ENCODE results near the gene NEB.
"Not testable (repeated sequence)": the region's sequence is repeated elsewhere in the genome, so short reads cannot be mapped to it uniquely, and the experiment has no call there.

NEB gene

GRCh38 chr2:151591250-151591907, 142.9 kb downstream of the NEB start:
- DNase-seq (ENCODE audit: low read depth); H3K4me3 ChIP-seq (ENCODE audit: low read depth, low read length): not testable (repeated sequence)
- peak; percentile 11 for TF ChIP-seq CTCF (conservative IDR thresholded peaks at IDR 0.05; ENCODE audit: low read depth, low read length)

GRCh38 chr2:151581300-151581699, 153.0 kb downstream of the NEB start:
- not testable (repeated sequence) for DNase-seq (ENCODE audit: low read depth); H3K4me3 ChIP-seq (ENCODE audit: low read depth, low read length)

- not testable (repeated sequence) for DNase-seq (ENCODE audit: low read depth); H3K4me3 ChIP-seq (ENCODE audit: low read depth, low read length)
Measured at GRCh38 chr2:151580697-151581096, 153.6 kb downstream of the NEB start.

GRCh38 chr2:151577116-151577515, 157.2 kb downstream of the NEB start:
- H3K4me3 ChIP-seq (ENCODE audit: low read depth, low read length), result no peak overlapping the region
- TF ChIP-seq CTCF (conservative IDR thresholded peaks at IDR 0.05; ENCODE audit: low read depth, low read length), result no peak
- no peak for DNase-seq (ENCODE audit: low read depth)

- no peak for DNase-seq (ENCODE audit: low read depth)
- no peak overlapping the region for H3K4me3 ChIP-seq (ENCODE audit: low read depth, low read length)
- TF ChIP-seq CTCF (conservative IDR thresholded peaks at IDR 0.05; ENCODE audit: low read depth, low read length), result no peak
Measured at GRCh38 chr2:151576080-151576479, 158.2 kb downstream of the NEB start.

GRCh38 chr2:151575338-151575737, 158.9 kb downstream of the NEB start:
- TF ChIP-seq CTCF (conservative IDR thresholded peaks at IDR 0.05; ENCODE audit: low read depth, low read length), result no peak
- DNase-seq (ENCODE audit: low read depth), result peak; percentile 7
- no peak overlapping the region for H3K4me3 ChIP-seq (ENCODE audit: low read depth, low read length)

GRCh38 chr2:151570191-151570590, 164.1 kb downstream of the NEB start:
- H3K4me3 ChIP-seq (ENCODE audit: low read depth, low read length), result no peak overlapping the region
- no peak for TF ChIP-seq CTCF (conservative IDR thresholded peaks at IDR 0.05; ENCODE audit: low read depth, low read length)
- DNase-seq (ENCODE audit: low read depth), result no peak

GRCh38 chr2:151569167-151569566, 165.1 kb downstream of the NEB start:
- no peak for TF ChIP-seq CTCF (conservative IDR thresholded peaks at IDR 0.05; ENCODE audit: low read depth, low read length)
- no peak overlapping the region for H3K4me3 ChIP-seq (ENCODE audit: low read depth, low read length)
- DNase-seq (ENCODE audit: low read depth), result no peak

Data from choroid plexus epithelial cell (primary cell).